GM23248 (cell line): ENCODE results near the gene RASGEF1C.

Experiments
- EZH2 ChIP-seq: fragments of 200-600 bp; sonication (generic); IDR thresholded peaks from 2 replicates; pipeline ENCODE4 v1.6.1; 2018; ENCODE audit warnings: antibody characterized with exemption, mild to moderate bottlenecking; ENCODE audit not compliant: insufficient read depth, poor library complexity, severe bottlenecking
- EZH2phosphoT487 ChIP-seq: fragments of 200-600 bp; sonication (generic); IDR thresholded peaks from 2 replicates; pipeline ENCODE4 v1.6.1; 2018; ENCODE audit warnings: antibody characterized with exemption, moderate library complexity, mild to moderate bottlenecking, low read depth; ENCODE audit not compliant: insufficient read depth

- TF ChIP-seq EZH2 = no peak
- TF ChIP-seq EZH2phosphoT487 = no peak
Observed at GRCh38 chr5:180136630-180137381, 72.2 kb downstream of the RASGEF1C start.
